Urinary bladder (tissue), 4 donors: ENCODE results near the gene XPO1. TPM values are rescaled to one million over a fixed set of nuclear protein-coding genes. Genes with fewer than 3 reads are reported as not detected.
"Not testable (repeated sequence)": the region's sequence is repeated elsewhere in the genome, so short reads cannot be mapped to it uniquely, and the experiment has no call there.

Experiments used
- DNase-seq: peaks from one replicate; pipeline ENCODE4 v3.0.0-alpha.2; 2015; ENCODE audit errors: extremely low spot score
- H3K27ac ChIP-seq: one replicate; pipeline ENCODE4 v1.5.1; 2013; ENCODE audit warnings: low read depth, mild to moderate bottlenecking, moderate library complexity
- H3K36me3 ChIP-seq: one replicate; pipeline ENCODE4 v1.6.1; 2013; ENCODE audit warnings: mild to moderate bottlenecking, moderate library complexity; ENCODE audit not compliant: insufficient read depth
- H3K4me1 ChIP-seq: one replicate; pipeline ENCODE4 v1.6.1; 2013; ENCODE audit warnings: mild to moderate bottlenecking, moderate library complexity; ENCODE audit not compliant: insufficient read depth
- H3K4me3 ChIP-seq: one replicate; pipeline ENCODE4 v1.5.1; 2013; ENCODE audit warnings: low read depth, low read length
- WGBS: extraction: QIAGEN DNeasy Blood & Tissue Kit; methylation state at CpG from one replicate; pipeline ENCODE4 v1.1.7; 2013; 5-methylcytosine and 5-hydroxymethylcytosine counted together
- polyA plus RNA-seq: library from polyadenylated mRNA; stranded (reverse); fragments of 200-250 nt; gene quantifications from one replicate; pipeline ENCODE4 v1.2.3, GENCODE V29; 2013
- total RNA-seq: library from RNA; depleted of rRNA; stranded (reverse); fragments of >200 nt; gene quantifications from one replicate; pipeline ENCODE4 v1.2.3, GENCODE V29; 2014
- donor health status: healthy with polysubstance abuse.
- donor health status: healthy.

Gene XPO1
- total and polyA plus RNA-seq, 2 donors: 67.0 to 550 TPM

DNA sequence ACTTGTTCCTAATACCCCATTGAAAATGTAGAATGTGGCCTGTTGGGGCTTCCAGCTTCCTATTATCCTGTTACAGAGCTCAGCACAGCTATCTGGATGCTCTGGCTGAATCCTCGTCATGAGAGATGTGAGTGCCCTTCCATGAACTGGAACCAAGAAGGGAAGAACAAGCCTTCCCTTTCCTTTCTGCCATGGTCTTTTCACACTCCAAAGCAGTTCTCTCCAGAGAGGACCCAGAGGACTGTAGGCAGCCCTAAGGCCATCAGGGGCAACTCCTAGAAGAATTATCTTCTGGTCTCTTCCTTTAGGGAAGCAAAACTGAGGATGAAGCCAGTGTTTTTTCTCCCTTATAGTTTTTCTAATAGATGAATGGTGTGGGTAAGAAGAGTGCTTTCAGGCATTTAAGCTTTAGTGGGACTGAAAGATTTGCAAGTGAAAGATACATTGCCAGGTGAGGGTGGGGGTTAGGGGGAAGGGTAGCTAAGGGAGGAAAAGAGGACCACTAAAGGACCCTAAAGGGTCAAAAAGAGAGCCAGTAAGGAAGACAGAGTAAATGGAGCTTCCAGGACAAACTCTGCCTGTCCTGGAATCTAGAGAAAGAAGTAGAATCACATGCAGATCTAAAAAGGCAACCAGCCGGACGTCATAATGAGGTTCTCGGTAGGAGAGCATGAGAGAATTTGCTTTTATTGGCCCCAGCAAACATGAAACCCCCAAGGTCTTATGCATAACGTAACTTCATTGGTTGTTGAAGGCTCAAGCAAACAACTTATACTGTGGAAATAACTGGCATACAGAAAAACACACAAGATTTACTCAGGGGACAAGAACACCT is 12.4 kb upstream of the XPO1 start:
- Histone ChIP-seq H3K36me3 (no peaks in the 10 kb centered on the region), H3K4me3 (no peak overlapping the region), H3K4me1 (no peaks in the 10 kb centered on the region), H3K27ac (no peak overlapping the region)
- WGBS: 63% methylated on average over 5 of the region's 5 CpGs
- DNase-seq: no peak

DNA sequence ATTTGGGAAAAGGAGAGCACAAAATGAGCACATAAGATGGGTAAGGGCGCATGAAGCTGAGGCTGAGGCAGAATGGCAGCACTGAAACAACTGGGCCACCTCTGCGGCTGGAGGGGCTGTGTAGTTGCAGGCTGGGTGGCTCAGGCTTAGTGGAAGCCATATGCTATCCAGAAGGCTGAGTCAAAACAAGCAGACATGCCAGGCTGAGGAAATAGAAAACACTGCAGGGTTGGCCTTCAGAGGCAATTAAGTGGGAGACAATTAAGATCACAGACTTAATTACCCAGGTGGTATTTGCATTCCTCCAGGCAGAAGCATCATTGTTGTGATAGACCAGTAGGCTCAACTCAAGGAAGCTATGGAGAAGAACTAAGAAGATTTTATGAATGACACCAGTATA is 11.4 kb upstream of the XPO1 start:
- H3K36me3 ChIP-seq: no peaks in the 10 kb centered on the region
- no peak overlapping the region for H3K27ac ChIP-seq
- no peak overlapping the region for H3K4me3 ChIP-seq
- 92% methylated on average over 2 of the region's 2 CpGs for WGBS
- no peak for DNase-seq
- H3K4me1 ChIP-seq: no peaks in the 10 kb centered on the region

DNA sequence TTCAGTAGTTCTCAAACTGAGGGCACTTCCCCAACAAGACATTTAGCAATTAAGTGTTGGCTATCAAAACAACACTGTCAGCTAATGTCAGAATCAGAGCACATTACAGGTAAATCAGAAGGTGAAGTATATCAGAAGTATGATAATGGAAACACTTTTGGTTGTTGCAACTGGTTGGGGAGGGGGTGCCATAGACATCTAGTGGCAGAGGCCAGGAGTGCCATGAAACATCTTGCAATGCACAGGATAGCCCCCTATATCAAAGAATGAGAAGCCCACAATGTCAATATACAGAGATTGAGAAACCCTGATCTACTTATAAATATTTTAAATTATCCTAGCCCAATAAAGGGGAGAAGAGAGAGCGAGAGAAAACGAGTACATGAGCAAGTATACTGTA is 4.9 kb upstream of the XPO1 start:
- Histone ChIP-seq H3K4me3 (no peak overlapping the region), H3K27ac (no peak overlapping the region), H3K36me3 (no peaks in the 10 kb centered on the region), H3K4me1 (no peaks in the 10 kb centered on the region)
- WGBS: 82% methylated on average over 2 of the region's 2 CpGs
- DNase-seq: no peak

DNA sequence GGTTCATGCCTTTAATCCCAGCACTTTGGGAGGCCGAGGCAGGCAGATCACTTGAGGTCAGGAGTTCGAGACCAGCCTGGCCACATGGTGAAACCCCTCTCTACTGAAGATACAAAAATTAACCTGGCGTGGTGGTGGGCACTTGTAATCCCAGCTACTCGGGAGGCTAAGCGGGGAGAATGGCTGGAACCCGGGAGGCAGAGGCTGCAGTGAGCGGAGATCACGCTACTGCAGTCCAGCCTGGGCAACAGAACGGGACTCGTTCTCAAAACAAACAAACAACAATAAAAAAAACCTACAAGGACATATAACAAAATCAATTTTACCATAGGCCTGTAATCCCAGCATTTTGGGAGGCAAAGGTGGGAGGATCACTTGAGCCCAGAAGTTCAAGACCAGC is 2.0 kb upstream of the XPO1 start:
- H3K36me3 ChIP-seq, H3K27ac ChIP-seq, DNase-seq, H3K4me1 ChIP-seq, H3K4me3 ChIP-seq: not testable (repeated sequence)
- 96% methylated on average over 10 of the region's 10 CpGs for WGBS

DNA sequence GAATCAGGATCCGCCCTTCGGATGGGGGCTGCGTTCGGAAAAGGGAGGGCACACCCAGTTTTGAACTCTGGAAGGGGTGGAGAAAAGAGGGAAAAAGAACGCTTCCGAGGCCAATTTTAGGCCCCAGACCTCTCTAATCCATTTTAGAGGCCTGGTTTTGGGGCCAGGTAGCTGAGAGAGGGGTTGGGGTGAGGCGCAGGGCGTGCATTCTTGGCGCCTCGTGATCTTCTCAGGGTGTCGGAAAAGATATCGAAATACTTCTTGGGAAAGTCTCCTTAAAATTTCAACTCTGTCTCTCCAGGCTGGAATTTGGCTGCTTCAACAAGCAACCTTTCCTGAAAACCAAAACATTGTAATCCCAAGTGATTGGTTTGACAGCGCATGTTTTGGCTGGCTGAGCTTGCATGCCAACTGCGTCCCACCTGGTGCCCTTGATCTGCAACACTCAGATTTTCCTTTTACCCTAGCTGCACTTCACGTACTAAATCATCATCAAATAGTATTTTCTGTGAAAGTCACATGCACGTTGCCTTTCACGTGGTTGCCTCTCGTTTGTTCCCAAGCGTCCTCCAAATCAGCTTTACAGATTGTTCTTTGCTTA is 864 bp upstream of the XPO1 start:
- Histone ChIP-seq H3K36me3 (no peaks in the 10 kb centered on the region), H3K4me1 (no peaks in the 10 kb centered on the region), H3K4me3 (peak overlapping the region; percentile 56), H3K27ac (peak overlapping the region; percentile 92)
- 2% methylated on average over 19 of the region's 19 CpGs for WGBS
- DNase-seq: no peak

DNA sequence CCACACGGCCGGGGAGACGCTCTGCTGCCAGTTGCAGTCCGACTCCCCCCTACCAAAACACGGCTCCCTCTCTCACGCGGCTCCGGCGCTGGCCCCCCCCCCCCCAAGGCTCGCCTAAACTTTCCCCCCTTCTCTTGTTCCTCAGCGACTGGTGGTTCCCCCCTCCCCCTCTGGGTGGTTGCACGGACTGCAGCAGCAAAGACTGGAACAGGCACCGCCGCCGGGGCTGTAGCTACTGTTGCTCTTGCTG is 281 bp downstream of the XPO1 start:
- Histone ChIP-seq H3K4me3 (peak overlapping the region; percentile 94), H3K36me3 (no peaks in the 10 kb centered on the region), H3K27ac (peak overlapping the region; percentile 98), H3K4me1 (no peaks in the 10 kb centered on the region)
- no peak for DNase-seq
- 0% methylated on average over 13 of the region's 15 CpGs for WGBS

DNA sequence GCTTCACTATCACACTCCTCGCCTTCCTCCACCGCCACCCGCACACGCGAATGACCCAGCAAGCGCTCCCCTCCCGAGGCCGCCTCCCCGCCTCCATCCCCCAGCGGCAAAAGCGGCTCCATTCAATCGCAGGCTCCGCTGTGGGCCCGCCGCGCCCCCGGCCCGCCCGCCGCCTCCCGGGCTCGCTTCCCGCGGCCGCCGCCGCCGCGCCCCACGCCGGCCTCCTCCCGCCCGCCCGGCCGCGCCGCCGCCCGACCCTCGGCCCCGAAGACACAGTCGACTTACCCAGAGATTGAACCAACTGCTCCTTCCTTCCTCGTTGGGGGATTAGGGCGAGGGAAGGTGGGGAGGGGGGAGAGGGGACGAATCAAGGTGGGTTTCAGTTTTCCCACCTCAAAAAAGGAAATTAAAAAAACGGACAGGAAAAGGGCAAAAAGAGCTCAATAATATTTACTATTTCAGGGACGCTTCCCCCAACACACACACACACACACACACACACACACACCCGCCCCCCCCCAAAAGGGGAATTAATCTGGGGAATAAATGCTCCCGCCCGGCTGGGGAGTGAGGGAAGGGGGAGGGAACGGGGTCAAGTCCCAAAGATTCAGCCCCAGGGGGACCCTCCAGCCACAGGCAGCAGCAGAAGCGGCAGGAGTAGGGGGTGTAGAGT is 743 bp downstream of the XPO1 start:
- Histone ChIP-seq H3K27ac (peak overlapping the region; percentile 98), H3K36me3 (no peaks in the 10 kb centered on the region), H3K4me3 (peak overlapping the region; percentile 94), H3K4me1 (no peaks in the 10 kb centered on the region)
- DNase-seq: no peak
- 1% methylated on average over 52 of the region's 52 CpGs for WGBS

DNA sequence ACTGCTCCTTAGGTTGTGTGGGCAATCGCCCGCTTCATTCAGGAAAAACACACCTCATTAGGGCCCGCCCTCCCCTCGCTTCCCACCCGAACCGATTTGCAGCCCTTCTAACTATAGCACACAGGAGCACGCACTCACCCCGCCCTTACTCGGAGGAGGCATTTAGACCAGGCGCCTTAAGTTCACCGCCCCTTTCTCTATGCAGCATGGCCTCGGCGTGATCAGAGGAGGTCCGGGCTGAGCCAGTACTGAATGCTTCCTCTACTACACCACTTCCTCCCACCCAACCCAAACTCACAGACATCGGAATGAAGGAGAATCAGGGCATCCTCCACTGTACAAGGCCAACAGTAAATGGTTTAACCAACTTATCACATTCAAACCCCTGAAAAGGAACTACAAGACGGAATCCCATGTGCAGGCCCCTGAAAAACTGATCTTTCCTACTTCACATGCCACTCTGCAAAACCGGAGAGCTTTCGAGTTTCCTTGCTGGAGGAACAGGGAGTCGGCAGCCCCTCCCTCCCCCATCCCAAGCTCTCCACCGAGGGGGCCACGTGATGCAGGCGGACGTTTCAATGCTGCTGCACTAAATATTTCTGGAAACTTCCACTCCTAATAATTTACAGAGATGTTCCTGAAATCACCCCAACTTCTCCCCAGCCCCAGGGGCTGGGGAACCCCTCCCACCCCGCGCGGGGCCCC is 1.4 kb downstream of the XPO1 start:
- Histone ChIP-seq H3K27ac (peak overlapping the region; percentile 98), H3K36me3 (no peaks in the 10 kb centered on the region), H3K4me1 (no peaks in the 10 kb centered on the region), H3K4me3 (peak overlapping the region; percentile 94)
- under 1% methylated on average over 26 of the region's 26 CpGs for WGBS
- DNase-seq: peak; percentile 80

DNA sequence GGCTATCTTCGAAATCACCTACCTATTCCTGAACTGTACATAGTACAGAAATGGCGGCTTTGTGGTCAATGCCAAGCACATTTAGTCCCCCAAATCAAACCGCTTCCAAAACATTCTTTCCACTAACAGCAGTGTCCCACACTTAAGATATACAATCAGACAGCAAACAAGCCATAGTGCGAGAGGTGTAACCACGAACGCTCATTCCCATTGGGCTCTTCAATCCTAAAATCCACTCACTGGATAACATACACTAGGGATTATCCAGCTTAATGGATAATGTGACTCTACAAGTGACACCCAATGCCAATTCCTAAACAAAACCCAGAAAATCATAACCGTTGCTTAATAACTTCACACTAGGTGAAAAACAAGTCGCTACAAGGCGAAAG is 2.0 kb downstream of the XPO1 start:
- under 1% methylated on average over 9 of the region's 9 CpGs for WGBS
- no peaks in the 10 kb centered on the region for H3K36me3 ChIP-seq
- peak overlapping the region; percentile 94 for H3K4me3 ChIP-seq
- H3K4me1 ChIP-seq: no peaks in the 10 kb centered on the region
- H3K27ac ChIP-seq: no peak overlapping the region
- DNase-seq: no peak

DNA sequence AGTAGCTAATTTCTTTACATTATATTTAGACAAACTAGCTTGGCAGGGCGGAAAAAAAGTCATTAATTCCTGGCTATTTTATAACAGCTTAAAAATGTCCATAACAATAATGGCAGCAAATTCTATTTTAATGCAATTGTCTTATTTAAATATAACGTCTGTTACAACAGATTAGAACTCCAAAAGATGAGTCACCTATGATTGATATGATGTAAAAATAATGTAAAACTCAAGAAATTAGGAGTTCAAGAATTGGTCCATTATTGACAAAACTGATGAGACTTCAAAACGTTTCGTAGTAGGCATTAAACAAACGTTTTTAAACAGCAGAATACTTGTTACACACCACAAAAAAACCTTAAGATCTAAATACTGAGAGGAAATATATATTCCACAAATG is 2.7 kb downstream of the XPO1 start:
- 11% methylated on average over 5 of the region's 5 CpGs for WGBS
- no peak for DNase-seq
- Histone ChIP-seq H3K27ac (peak overlapping the region; percentile 23), H3K4me3 (no peak overlapping the region), H3K4me1 (no peaks in the 10 kb centered on the region), H3K36me3 (no peaks in the 10 kb centered on the region)

DNA sequence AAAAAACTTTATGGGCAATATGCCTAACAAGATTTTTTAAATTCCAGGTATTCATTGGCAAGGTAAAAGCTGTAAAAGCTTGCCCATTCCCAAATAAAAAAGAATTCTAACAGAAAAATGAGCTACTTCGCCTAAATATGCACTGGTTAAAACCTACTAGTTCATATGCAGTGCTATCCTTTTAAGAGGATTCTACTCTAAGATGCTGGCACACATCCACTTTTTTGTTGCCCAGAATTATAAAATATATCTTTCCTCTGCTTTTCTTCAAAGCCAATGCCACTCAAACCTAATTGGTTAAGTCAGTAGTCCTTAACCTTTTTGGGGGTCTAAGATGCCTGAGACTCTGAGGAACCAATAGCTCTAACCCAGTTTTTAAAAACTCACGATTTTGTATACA is 3.2 kb downstream of the XPO1 start:
- 21% methylated on average over 2 of the region's 2 CpGs for WGBS
- no peak for DNase-seq
- Histone ChIP-seq H3K4me1 (no peaks in the 10 kb centered on the region), H3K36me3 (no peaks in the 10 kb centered on the region), H3K27ac (peak overlapping the region; percentile 23), H3K4me3 (no peak overlapping the region)

DNA sequence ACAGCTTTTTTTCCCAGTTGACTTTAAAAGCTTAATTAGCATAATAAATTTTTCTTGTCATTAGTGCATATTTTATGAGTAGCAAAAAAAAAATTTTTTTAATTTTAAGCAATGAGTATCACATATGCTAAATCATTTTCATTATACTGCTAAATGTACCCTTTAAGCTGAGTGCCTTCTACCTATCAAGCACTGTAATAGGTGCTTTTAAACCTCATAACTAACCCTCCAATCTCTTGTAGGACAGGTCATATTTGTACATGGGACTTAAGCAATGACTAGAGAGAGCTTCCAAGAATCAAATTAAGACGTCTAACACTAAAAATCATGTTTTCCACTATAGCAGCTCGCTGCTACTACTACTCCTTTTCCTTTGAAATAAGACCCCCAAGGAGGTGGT is 7.4 kb downstream of the XPO1 start:
- WGBS: 65% methylated on average over 2 of the region's 2 CpGs
- H3K4me1 ChIP-seq: no peaks in the 10 kb centered on the region
- no peak for DNase-seq
- H3K36me3 ChIP-seq: no peaks in the 10 kb centered on the region
- H3K27ac ChIP-seq: no peak overlapping the region
- H3K4me3 ChIP-seq: no peak overlapping the region

DNA sequence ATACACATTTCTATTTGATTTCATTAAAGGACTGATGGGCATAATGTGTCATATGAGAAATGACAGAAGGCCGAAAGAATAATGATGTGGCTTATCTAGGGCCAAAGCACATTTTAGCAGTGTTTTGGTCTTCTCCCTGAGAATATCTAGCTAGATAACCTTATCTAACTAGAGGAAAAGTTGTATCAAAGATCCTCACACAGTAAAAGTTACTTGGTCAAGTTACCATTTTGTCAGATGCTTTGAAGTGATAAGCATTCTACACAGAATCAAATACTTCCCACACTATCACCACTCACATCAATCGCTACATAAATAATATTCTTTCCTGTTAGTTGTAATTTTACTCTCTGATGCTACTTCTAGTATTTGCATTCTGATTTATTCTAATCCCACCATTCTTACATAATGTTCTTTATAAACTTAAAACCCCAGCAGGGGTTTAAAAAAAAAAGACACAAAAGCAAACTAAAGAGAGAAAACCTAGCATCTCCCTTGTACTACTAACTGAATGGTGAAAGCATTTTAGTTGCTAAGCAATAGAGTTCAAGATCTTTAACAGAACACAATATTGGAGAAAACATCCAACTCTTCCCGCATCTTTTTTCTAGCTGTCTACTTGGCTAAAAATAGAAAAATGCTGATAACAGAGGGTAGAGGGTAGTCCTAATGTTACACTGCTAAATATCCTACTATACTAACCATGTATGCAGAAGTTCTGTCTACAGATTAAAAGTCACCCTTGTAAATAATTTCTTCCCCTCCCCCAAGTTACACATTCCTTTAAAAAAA is 8.0 kb downstream of the XPO1 start:
- no peak for DNase-seq
- H3K36me3 ChIP-seq: no peaks in the 10 kb centered on the region
- H3K4me1 ChIP-seq: no peaks in the 10 kb centered on the region
- H3K27ac ChIP-seq: peak overlapping the region; percentile 23
- no peak overlapping the region for H3K4me3 ChIP-seq
- 54% methylated on average over 3 of the region's 3 CpGs for WGBS
